Suprapubic skin (tissue), 3 donors: ENCODE measurements around the gene ARHGAP20.

Source experiments
- CTCF ChIP-seq, 2 donors: fragments of 200-600 bp in 1 of 2; fragments of 450-650 bp in 1 of 2; sonication (generic) in 1 of 2; IDR thresholded peaks; one replicate each; pipeline ENCODE4 v1.5.1; 2016 to 2019; ENCODE audit warnings: antibody characterized with exemption in 2 of 2, mild to moderate bottlenecking in 1 of 2, moderate library complexity in 1 of 2
- EP300 ChIP-seq: sonication (generic); formaldehyde crosslinking; IDR thresholded peaks from one replicate; pipeline ENCODE4 v1.6.1; 2017; ENCODE audit warnings: antibody characterized with exemption
- POLR2A ChIP-seq, 2 donors: fragments of 450-650 bp; IDR thresholded peaks; one replicate each; pipeline ENCODE4 v1.6.1; 2017; ENCODE audit warnings: antibody characterized with exemption in 2 of 2, mild to moderate bottlenecking in 2 of 2, moderate library complexity in 2 of 2

GRCh38 chr11:110544779-110545178 lies 167.5 kb downstream of the ARHGAP20 start:
- TF ChIP-seq CTCF (IDR thresholded peaks at IDR 0.05) (no peak), EP300 (no peak), POLR2A (IDR thresholded peaks at IDR 0.05) (no peak)
